Activated naive CD8-positive, alpha-beta T cell treated with anti-CD3 and anti-CD28 coated beads for 36 hours (primary cell): Measurements from ENCODE around the gene SVIL. TPM values are rescaled to one million over a fixed set of nuclear protein-coding genes. Genes with fewer than 3 reads are reported as not detected.
"Not testable (repeated sequence)": the region's sequence is repeated elsewhere in the genome, so short reads cannot be mapped to it uniquely, and the experiment has no call there.

ENCODE experiments used
- DNase-seq: peaks from one replicate; pipeline ENCODE4 v3.0.0; 2021
- H3K27ac Mint-ChIP-seq: one replicate; pipeline ENCODE4 v1.8.0; 2022; ENCODE audit warnings: mild to moderate bottlenecking, moderate library complexity, mixed read lengths
- H3K27me3 Mint-ChIP-seq: one replicate; pipeline ENCODE4 v1.8.0; 2022; ENCODE audit warnings: mild to moderate bottlenecking, mixed read lengths
- H3K36me3 Mint-ChIP-seq: one replicate; pipeline ENCODE4 v1.8.0; 2021; ENCODE audit warnings: mild to moderate bottlenecking, mixed read lengths
- H3K4me1 Mint-ChIP-seq: one replicate; pipeline ENCODE4 v1.8.0; 2021; ENCODE audit warnings: mixed read lengths
- H3K4me3 Mint-ChIP-seq: one replicate; pipeline ENCODE4 v1.8.0; 2022; ENCODE audit warnings: mild to moderate bottlenecking, moderate library complexity, mixed read lengths
- H3K9me3 Mint-ChIP-seq: one replicate; pipeline ENCODE4 v1.8.0; 2022; ENCODE audit warnings: mixed read lengths
- total RNA-seq, 2 experiments: library from RNA; stranded (reverse); gene quantifications; one replicate each; pipeline ENCODE4 v1.2.3, GENCODE V29; 2021

SVIL gene
- total RNA-seq, 2 experiments from 2014 or later, result 8.5 to 9.6 TPM

- Mint-ChIP-seq H3K4me1 (peaks cover 41% of the 10 kb centered on the region), H3K9me3 (peaks cover 2% of the 10 kb centered on the region), H3K27me3 (no peaks in the 10 kb centered on the region), H3K36me3 (peaks cover 10% of the 10 kb centered on the region), H3K27ac (no peak overlapping the region), H3K4me3 (no peak overlapping the region)
- no peak for DNase-seq
Observed at GRCh38 chr10:29636178-29636577, 1.4 kb upstream of the SVIL start.

GRCh38 chr10:29635711-29636144, 957 bp upstream of the SVIL start:
- peaks cover 41% of the 10 kb centered on the region for H3K4me1 Mint-ChIP-seq

GRCh38 chr10:29634105-29634504, 666 bp downstream of the SVIL start:
- Mint-ChIP-seq H3K27ac (no peak overlapping the region), H3K4me1 (peaks cover 42% of the 10 kb centered on the region), H3K4me3 (no peak overlapping the region), H3K9me3 (peaks cover 2% of the 10 kb centered on the region), H3K36me3 (peaks cover 6% of the 10 kb centered on the region), H3K27me3 (no peaks in the 10 kb centered on the region)
- DNase-seq, result no peak

More at GRCh38 chr10:29635711-29636144, 957 bp upstream of the SVIL start:
- H3K27me3 Mint-ChIP-seq, result no peaks in the 10 kb centered on the region
- peak; percentile 14 for DNase-seq
- H3K9me3 Mint-ChIP-seq, result peaks cover 2% of the 10 kb centered on the region
- no peak overlapping the region for H3K4me3 Mint-ChIP-seq
- peaks cover 10% of the 10 kb centered on the region for H3K36me3 Mint-ChIP-seq
- no peak overlapping the region for H3K27ac Mint-ChIP-seq

- H3K36me3 Mint-ChIP-seq, result no peaks in the 10 kb centered on the region
- no peaks in the 10 kb centered on the region for H3K9me3 Mint-ChIP-seq
- peaks cover 40% of the 10 kb centered on the region for H3K4me1 Mint-ChIP-seq
- no peak overlapping the region for H3K27ac Mint-ChIP-seq
- no peak overlapping the region for H3K4me3 Mint-ChIP-seq
- no peaks in the 10 kb centered on the region for H3K27me3 Mint-ChIP-seq
- DNase-seq, result no peak
Observed at GRCh38 chr10:29631049-29631339, 3.8 kb downstream of the SVIL start.

GRCh38 chr10:29630205-29631048, 4.3 kb downstream of the SVIL start:
- no peaks in the 10 kb centered on the region for H3K36me3 Mint-ChIP-seq
- H3K4me3 Mint-ChIP-seq, result no peak overlapping the region
- no peak overlapping the region for H3K27ac Mint-ChIP-seq
- H3K27me3 Mint-ChIP-seq, result no peaks in the 10 kb centered on the region
- DNase-seq, result no peak
- peaks cover 34% of the 10 kb centered on the region for H3K4me1 Mint-ChIP-seq
- no peaks in the 10 kb centered on the region for H3K9me3 Mint-ChIP-seq

- Mint-ChIP-seq H3K4me1 (peaks cover 22% of the 10 kb centered on the region), H3K27me3 (no peaks in the 10 kb centered on the region), H3K4me3 (no peak overlapping the region), H3K27ac (no peak overlapping the region), H3K36me3 (no peaks in the 10 kb centered on the region), H3K9me3 (no peaks in the 10 kb centered on the region)
- no peak for DNase-seq
Observed at GRCh38 chr10:29628912-29629526, 5.8 kb downstream of the SVIL start.

GRCh38 chr10:29628311-29628710, 6.5 kb downstream of the SVIL start:
- H3K4me3 Mint-ChIP-seq, result no peak overlapping the region
- H3K36me3 Mint-ChIP-seq, result peaks cover 1% of the 10 kb centered on the region
- H3K9me3 Mint-ChIP-seq, result no peaks in the 10 kb centered on the region
- no peak for DNase-seq
- H3K27me3 Mint-ChIP-seq, result no peaks in the 10 kb centered on the region
- no peak overlapping the region for H3K27ac Mint-ChIP-seq
- H3K4me1 Mint-ChIP-seq, result peaks cover 16% of the 10 kb centered on the region

- Mint-ChIP-seq H3K9me3 (no peaks in the 10 kb centered on the region), H3K4me3 (no peak overlapping the region), H3K36me3 (peaks cover 1% of the 10 kb centered on the region), H3K27me3 (no peaks in the 10 kb centered on the region), H3K4me1 (peaks cover 8% of the 10 kb centered on the region), H3K27ac (no peak overlapping the region)
- no peak for DNase-seq
Observed at GRCh38 chr10:29627201-29628132, 7.3 kb downstream of the SVIL start.

- H3K9me3 Mint-ChIP-seq, H3K27me3 Mint-ChIP-seq, H3K4me3 Mint-ChIP-seq, H3K4me1 Mint-ChIP-seq, H3K27ac Mint-ChIP-seq, DNase-seq, H3K36me3 Mint-ChIP-seq: not testable (repeated sequence)
Observed at GRCh38 chr10:29624357-29624756, 10.4 kb downstream of the SVIL start.

GRCh38 chr10:29623797-29624196, 11.0 kb downstream of the SVIL start:
- H3K27ac Mint-ChIP-seq, result no peak overlapping the region
- no peaks in the 10 kb centered on the region for H3K27me3 Mint-ChIP-seq
- H3K9me3 Mint-ChIP-seq, result no peaks in the 10 kb centered on the region
- H3K36me3 Mint-ChIP-seq, result peaks cover 1% of the 10 kb centered on the region
- no peak overlapping the region for H3K4me3 Mint-ChIP-seq
- peaks cover 4% of the 10 kb centered on the region for H3K4me1 Mint-ChIP-seq
- DNase-seq, result no peak

GRCh38 chr10:29622382-29622922, 12.3 kb downstream of the SVIL start:
- DNase-seq, result no peak
- Mint-ChIP-seq H3K27ac (no peak overlapping the region), H3K27me3 (no peaks in the 10 kb centered on the region), H3K4me3 (no peak overlapping the region), H3K36me3 (peaks cover 1% of the 10 kb centered on the region), H3K9me3 (no peaks in the 10 kb centered on the region), H3K4me1 (peaks cover 4% of the 10 kb centered on the region)

- no peaks in the 10 kb centered on the region for H3K9me3 Mint-ChIP-seq
- no peaks in the 10 kb centered on the region for H3K27me3 Mint-ChIP-seq
- H3K36me3 Mint-ChIP-seq, result peaks cover 1% of the 10 kb centered on the region
- H3K4me3 Mint-ChIP-seq, result no peak overlapping the region
- no peak for DNase-seq
- no peak overlapping the region for H3K27ac Mint-ChIP-seq
- peaks cover 4% of the 10 kb centered on the region for H3K4me1 Mint-ChIP-seq
Observed at GRCh38 chr10:29621161-29621560, 13.6 kb downstream of the SVIL start.

GRCh38 chr10:29620112-29620690, 14.6 kb downstream of the SVIL start:
- Mint-ChIP-seq H3K9me3 (no peaks in the 10 kb centered on the region), H3K4me3 (no peak overlapping the region), H3K36me3 (peaks cover 1% of the 10 kb centered on the region), H3K4me1 (peaks cover 4% of the 10 kb centered on the region), H3K27ac (no peak overlapping the region), H3K27me3 (no peaks in the 10 kb centered on the region)
- no peak for DNase-seq

GRCh38 chr10:29619241-29619669, 15.5 kb downstream of the SVIL start:
- peaks cover 5% of the 10 kb centered on the region for H3K4me1 Mint-ChIP-seq
- H3K27ac Mint-ChIP-seq, result no peak overlapping the region
- H3K9me3 Mint-ChIP-seq, result peaks cover 2% of the 10 kb centered on the region
- DNase-seq, result no peak
- peaks cover 4% of the 10 kb centered on the region for H3K36me3 Mint-ChIP-seq
- no peak overlapping the region for H3K4me3 Mint-ChIP-seq
- H3K27me3 Mint-ChIP-seq, result no peaks in the 10 kb centered on the region
